Neural cell (in vitro differentiated cells): ENCODE results near the gene ST8SIA4. TPM values are rescaled to one million over a fixed set of nuclear protein-coding genes. Genes with fewer than 3 reads are reported as not detected.

Source experiments
- H2AFZ ChIP-seq: fragments of 200-600, 300-800 bp; sonication (generic), shearing (Covaris generic); 2 replicates; pipeline ENCODE4 v1.6.0; 2014; ENCODE audit warnings: low read depth, mild to moderate bottlenecking, antibody characterized with exemption, low read length, moderate library complexity
- H3F3A ChIP-seq: fragments of 200-600 bp; shearing (Covaris generic); 2 replicates; pipeline ENCODE4 v1.6.1; 2016; ENCODE audit warnings: mild to moderate bottlenecking, moderate library complexity, mixed read lengths, antibody characterized with exemption, low read length; ENCODE audit not compliant: insufficient read depth, poor library complexity, severe bottlenecking
- H3K27ac ChIP-seq: fragments of 200-600, 300-800 bp; sonication (generic), shearing (Covaris generic); 2 replicates; pipeline ENCODE4 v1.5.1; 2014; ENCODE audit warnings: mild to moderate bottlenecking, low read length, moderate library complexity
- H3K27me3 ChIP-seq: fragments of 300-800, 200-600 bp; sonication (generic), shearing (Covaris generic); 2 replicates; pipeline ENCODE4 v1.6.0; 2014; ENCODE audit warnings: mild to moderate bottlenecking, low read depth, low read length, moderate library complexity; ENCODE audit not compliant: insufficient read depth
- H3K36me3 ChIP-seq: fragments of 300-800, 200-600 bp; sonication (generic), shearing (Covaris generic); 2 replicates; pipeline ENCODE4 v1.5.1; 2014; ENCODE audit warnings: mild to moderate bottlenecking, antibody characterized with exemption, low read length, moderate library complexity; ENCODE audit not compliant: insufficient read depth
- H3K4me2 ChIP-seq: fragments of 300-800, 200-600 bp; sonication (generic), shearing (Covaris generic); 2 replicates; pipeline ENCODE4 v1.6.0; 2014; ENCODE audit warnings: mild to moderate bottlenecking, low read length
- H3K4me3 ChIP-seq: fragments of 300-800, 200-600 bp; sonication (generic), shearing (Covaris generic); 2 replicates; pipeline ENCODE4 v1.5.1; 2014; ENCODE audit warnings: mild to moderate bottlenecking, low read length, moderate library complexity
- H3K79me2 ChIP-seq: fragments of 200-600 bp; shearing (Covaris generic); replicated peaks from 2 replicates; pipeline ENCODE4 v1.6.0; 2014; ENCODE audit warnings: mild to moderate bottlenecking, low read length, moderate library complexity; ENCODE audit not compliant: insufficient read depth
- H3K9ac ChIP-seq: fragments of 300-800, 200-600 bp; sonication (generic), shearing (Covaris generic); 2 replicates; pipeline ENCODE4 v1.6.1; 2016; ENCODE audit warnings: mild to moderate bottlenecking, low read length, mixed read lengths
- H3K9me2 ChIP-seq: fragments of 200-600 bp; shearing (Covaris generic); 2 replicates; pipeline ENCODE4 v1.6.1; 2016; ENCODE audit warnings: mild to moderate bottlenecking, low read length, mixed read lengths; ENCODE audit not compliant: insufficient read depth
- H3K9me3 ChIP-seq: fragments of 200-600, 300-800 bp; sonication (generic), shearing (Covaris generic); 2 replicates; pipeline ENCODE4 v1.6.1; 2016; ENCODE audit warnings: mild to moderate bottlenecking, mixed run types, low read length, moderate library complexity, mixed read lengths
- H4K20me1 ChIP-seq: fragments of 200-600 bp; shearing (Covaris generic); 2 replicates; pipeline ENCODE4 v1.6.1; 2016; ENCODE audit warnings: mild to moderate bottlenecking, mixed run types; ENCODE audit not compliant: insufficient read depth
- EP300 ChIP-seq: fragments of 450-650 bp; conservative IDR thresholded peaks from 2 replicates; pipeline ENCODE4 v1.6.1; 2014; ENCODE audit warnings: antibody characterized with exemption, mild to moderate bottlenecking, moderate library complexity; ENCODE audit not compliant: poor library complexity, severe bottlenecking
- EZH2 ChIP-seq: fragments of 200-600, 300-800 bp; shearing (Covaris generic), sonication (generic); IDR thresholded peaks from 2 replicates; pipeline ENCODE4 v1.6.1; 2014; ENCODE audit warnings: antibody characterized with exemption, low read length, borderline replicate concordance, mild to moderate bottlenecking; ENCODE audit not compliant: insufficient read depth, poor library complexity, severe bottlenecking
- MXI1 ChIP-seq: fragments of 450-650 bp; conservative IDR thresholded peaks from 2 replicates; pipeline ENCODE4 v1.6.1; 2014; ENCODE audit warnings: antibody characterized with exemption, mild to moderate bottlenecking; ENCODE audit not compliant: poor library complexity, severe bottlenecking
- POLR2AphosphoS5 ChIP-seq: IDR thresholded peaks from 2 replicates; pipeline ENCODE4 v1.6.1; 2012
- RAD21 ChIP-seq: fragments of 450-650 bp; conservative IDR thresholded peaks from 2 replicates; pipeline ENCODE4 v1.6.1; 2014; ENCODE audit warnings: antibody characterized with exemption, mild to moderate bottlenecking, moderate library complexity
- REST ChIP-seq: IDR thresholded peaks from 2 replicates; pipeline ENCODE4 v1.6.1; 2012; ENCODE audit warnings: borderline replicate concordance
- SMC3 ChIP-seq: fragments of 450-650 bp; conservative IDR thresholded peaks from 2 replicates; pipeline ENCODE4 v1.6.1; 2014; ENCODE audit warnings: antibody characterized with exemption, mild to moderate bottlenecking, moderate library complexity; ENCODE audit not compliant: poor library complexity
- TAF1 ChIP-seq: IDR thresholded peaks from 2 replicates; pipeline ENCODE4 v1.6.1; 2012; ENCODE audit warnings: low read depth
- polyA plus RNA-seq: library from polyadenylated mRNA; depleted of rRNA; stranded (reverse); fragments of >200 nt; gene quantifications from 2 replicates; pipeline ENCODE4 v1.2.3, GENCODE V29; 2014
- TF ChIP-seq, protein P1 (sequence below): fragments of 450-650 bp; IDR thresholded peaks from 2 replicates; pipeline ENCODE4 v1.5.1; 2014; ENCODE audit warnings: antibody characterized with exemption, mild to moderate bottlenecking, moderate library complexity; ENCODE audit not compliant: poor library complexity, severe bottlenecking

Gene ST8SIA4
- polyA plus RNA-seq, 1 donor from 2014 or later = 15.6 TPM

DNA sequence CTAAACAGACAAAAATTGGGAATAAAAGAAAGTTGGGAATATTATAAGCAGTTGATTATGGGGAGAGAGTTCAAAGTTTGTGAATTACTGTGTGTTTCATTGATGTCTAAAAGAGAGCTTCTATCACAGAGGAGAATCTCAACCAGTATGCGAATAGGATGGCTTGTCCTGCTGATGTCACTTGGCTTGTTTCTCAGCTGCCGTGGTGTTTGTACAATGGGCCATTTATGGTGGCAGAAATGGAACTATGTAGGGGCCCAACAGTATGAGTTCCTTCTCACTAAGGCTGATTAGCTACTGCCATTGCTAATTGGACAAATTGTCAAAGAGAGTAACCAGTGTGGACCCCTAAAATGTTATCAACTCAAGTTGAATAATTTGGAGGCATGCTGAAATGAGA, 103.9 kb downstream of the ST8SIA4 start:
- H3K36me3 ChIP-seq = no peaks in the 10 kb centered on the region
- H4K20me1 ChIP-seq = no peaks in the 10 kb centered on the region
- H3K4me3 ChIP-seq = no peak overlapping the region
- H3K27ac ChIP-seq = no peak overlapping the region
- H3K9me3 ChIP-seq = no peaks in the 10 kb centered on the region
- no peak overlapping the region for H3K4me2 ChIP-seq
- H3K27me3 ChIP-seq = no peaks in the 10 kb centered on the region
- no peaks in the 10 kb centered on the region for H3K79me2 ChIP-seq
- no peaks in the 10 kb centered on the region for H3K9me2 ChIP-seq
- no peaks in the 10 kb centered on the region for H3F3A ChIP-seq
- no peak overlapping the region for H2AFZ ChIP-seq
- no peak for TF ChIP-seq REST
- TF ChIP-seq MXI1 = no peak
- no peak for TF ChIP-seq EP300
- TF ChIP-seq TAF1 = no peak
- no peak for TF ChIP-seq SMC3
- TF ChIP-seq, protein P1, sequence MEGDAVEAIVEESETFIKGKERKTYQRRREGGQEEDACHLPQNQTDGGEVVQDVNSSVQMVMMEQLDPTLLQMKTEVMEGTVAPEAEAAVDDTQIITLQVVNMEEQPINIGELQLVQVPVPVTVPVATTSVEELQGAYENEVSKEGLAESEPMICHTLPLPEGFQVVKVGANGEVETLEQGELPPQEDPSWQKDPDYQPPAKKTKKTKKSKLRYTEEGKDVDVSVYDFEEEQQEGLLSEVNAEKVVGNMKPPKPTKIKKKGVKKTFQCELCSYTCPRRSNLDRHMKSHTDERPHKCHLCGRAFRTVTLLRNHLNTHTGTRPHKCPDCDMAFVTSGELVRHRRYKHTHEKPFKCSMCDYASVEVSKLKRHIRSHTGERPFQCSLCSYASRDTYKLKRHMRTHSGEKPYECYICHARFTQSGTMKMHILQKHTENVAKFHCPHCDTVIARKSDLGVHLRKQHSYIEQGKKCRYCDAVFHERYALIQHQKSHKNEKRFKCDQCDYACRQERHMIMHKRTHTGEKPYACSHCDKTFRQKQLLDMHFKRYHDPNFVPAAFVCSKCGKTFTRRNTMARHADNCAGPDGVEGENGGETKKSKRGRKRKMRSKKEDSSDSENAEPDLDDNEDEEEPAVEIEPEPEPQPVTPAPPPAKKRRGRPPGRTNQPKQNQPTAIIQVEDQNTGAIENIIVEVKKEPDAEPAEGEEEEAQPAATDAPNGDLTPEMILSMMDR = no peak
- no peak for TF ChIP-seq EZH2
- TF ChIP-seq RAD21 = no peak
- TF ChIP-seq POLR2AphosphoS5 = no peak
- H3K9ac ChIP-seq = no peak overlapping the region

DNA sequence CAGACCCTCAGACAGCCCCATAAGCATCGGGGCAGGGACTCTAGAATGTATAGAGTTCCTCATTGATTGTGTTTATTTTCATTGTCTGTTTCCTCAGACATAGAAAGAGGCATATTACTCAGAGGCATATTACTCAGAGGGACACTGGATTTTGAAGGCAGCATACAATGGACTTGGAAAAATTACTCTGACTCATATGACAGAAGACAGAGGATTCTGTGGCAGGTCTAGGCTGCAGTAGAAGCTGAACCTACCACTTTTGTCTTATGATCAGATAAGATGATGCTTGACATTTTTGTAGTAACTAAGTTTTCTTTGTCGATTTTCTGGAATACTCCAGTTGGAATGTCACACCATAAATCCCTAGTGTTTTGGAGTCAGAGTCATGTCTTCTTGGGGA, 105.2 kb downstream of the ST8SIA4 start:
- no peaks in the 10 kb centered on the region for H3K9me3 ChIP-seq
- H3K9me2 ChIP-seq = no peaks in the 10 kb centered on the region
- no peaks in the 10 kb centered on the region for H4K20me1 ChIP-seq
- H3K9ac ChIP-seq = no peak overlapping the region
- H3K27me3 ChIP-seq = no peaks in the 10 kb centered on the region
- H2AFZ ChIP-seq = no peak overlapping the region
- H3K27ac ChIP-seq = no peak overlapping the region
- H3K79me2 ChIP-seq = no peaks in the 10 kb centered on the region
- TF ChIP-seq SMC3 (no peak), RAD21 (no peak)
- H3K36me3 ChIP-seq = no peaks in the 10 kb centered on the region
- H3K4me3 ChIP-seq = no peak overlapping the region
- no peaks in the 10 kb centered on the region for H3F3A ChIP-seq
- no peak overlapping the region for H3K4me2 ChIP-seq

DNA sequence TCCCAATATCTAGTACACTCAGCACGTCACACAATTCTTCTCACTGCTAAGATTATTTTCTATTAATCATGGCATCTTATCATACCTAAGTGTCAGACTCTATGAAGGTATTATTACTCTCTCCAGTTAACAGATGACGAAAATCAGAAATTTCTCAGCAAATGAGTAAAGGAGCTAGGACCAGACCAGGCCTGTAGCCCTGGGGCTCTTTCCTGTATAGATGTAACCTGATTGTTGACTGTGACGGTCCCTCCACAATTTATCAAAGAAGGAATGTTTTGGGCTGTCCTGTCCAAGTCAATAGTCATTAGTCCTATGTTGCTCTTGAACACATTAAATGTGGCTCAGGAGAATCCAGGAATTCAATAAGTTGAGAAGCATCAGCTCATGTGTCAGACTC, 106.2 kb downstream of the ST8SIA4 start:
- Histone ChIP-seq H3K79me2 (no peaks in the 10 kb centered on the region), H3K4me2 (no peak overlapping the region), H3K9me3 (no peaks in the 10 kb centered on the region), H3K9me2 (no peaks in the 10 kb centered on the region), H3K27me3 (no peaks in the 10 kb centered on the region), H4K20me1 (no peaks in the 10 kb centered on the region), H3K4me3 (no peak overlapping the region), H3K27ac (no peak overlapping the region), H3F3A (no peaks in the 10 kb centered on the region), H3K36me3 (no peaks in the 10 kb centered on the region), H3K9ac (no peak overlapping the region), H2AFZ (no peak overlapping the region)
- no peak for TF ChIP-seq MXI1
- TF ChIP-seq SMC3 = no peak
- TF ChIP-seq REST = no peak
- TF ChIP-seq, protein P1 = no peak
- TF ChIP-seq RAD21 = no peak
- TF ChIP-seq TAF1 = no peak
- no peak for TF ChIP-seq POLR2AphosphoS5
- no peak for TF ChIP-seq EZH2
- TF ChIP-seq EP300 = no peak
